GM21390 (cell line): ENCODE data around the gene LRRC32.

ENCODE experiments used
- ATAC-seq: cut with Tn5 transposase; IDR thresholded peaks from one replicate; pipeline ENCODE4 v1.9.1; 2021; ENCODE audit not compliant: unreplicated experiment

LRRC32 gene

GRCh38 chr11:76699451-76700091, 29.0 kb upstream of the LRRC32 start:
- no peak for ATAC-seq

- ATAC-seq, result no peak
Observed at GRCh38 chr11:76698321-76699043, 27.9 kb upstream of the LRRC32 start.

GRCh38 chr11:76696756-76697155, 26.2 kb upstream of the LRRC32 start:
- no peak for ATAC-seq

- ATAC-seq, result no peak
Observed at GRCh38 chr11:76695771-76696170, 25.2 kb upstream of the LRRC32 start.

GRCh38 chr11:76695133-76695532, 24.6 kb upstream of the LRRC32 start:
- no peak for ATAC-seq

- no peak for ATAC-seq
Observed at GRCh38 chr11:76694664-76695063, 24.1 kb upstream of the LRRC32 start.

GRCh38 chr11:76693806-76694205, 23.3 kb upstream of the LRRC32 start:
- ATAC-seq, result no peak

- ATAC-seq, result no peak
Observed at GRCh38 chr11:76692956-76693355, 22.4 kb upstream of the LRRC32 start.

GRCh38 chr11:76691655-76692054, 21.1 kb upstream of the LRRC32 start:
- ATAC-seq, result no peak

- no peak for ATAC-seq
Observed at GRCh38 chr11:76690736-76691135, 20.2 kb upstream of the LRRC32 start.

- no peak for ATAC-seq
Observed at GRCh38 chr11:76689313-76690260, 19.0 kb upstream of the LRRC32 start.

GRCh38 chr11:76688146-76688545, 17.6 kb upstream of the LRRC32 start:
- ATAC-seq, result no peak

GRCh38 chr11:76686261-76687079, 15.9 kb upstream of the LRRC32 start:
- no peak for ATAC-seq

GRCh38 chr11:76685831-76686230, 15.3 kb upstream of the LRRC32 start:
- no peak for ATAC-seq

- ATAC-seq, result no peak
Observed at GRCh38 chr11:76685237-76685636, 14.7 kb upstream of the LRRC32 start.

- no peak for ATAC-seq
Observed at GRCh38 chr11:76684516-76684915, 14.0 kb upstream of the LRRC32 start.

- no peak for ATAC-seq
Observed at GRCh38 chr11:76683161-76684095, 12.9 kb upstream of the LRRC32 start.

GRCh38 chr11:76682684-76683083, 12.1 kb upstream of the LRRC32 start:
- no peak for ATAC-seq

GRCh38 chr11:76682106-76682505, 11.6 kb upstream of the LRRC32 start:
- no peak for ATAC-seq
